VCaP (cell line): Measurements from ENCODE around the gene AFG3L2.
A peak's percentile ranks its signal among the peaks of the same experiment; 100 is the strongest.

Experiments used
- H3K27ac ChIP-seq: fragments of 450-650 bp; 2 replicates; pipeline ENCODE4 v1.5.1; 2017
- CTCF ChIP-seq: fragments of 450-650 bp; conservative IDR thresholded peaks from 2 replicates; pipeline ENCODE4 v1.5.1; 2017; ENCODE audit warnings: mild to moderate bottlenecking, moderate library complexity

AFG3L2 gene

GRCh38 chr18:12347895-12348294 lies 29.1 kb downstream of the AFG3L2 start:
- no peak overlapping the region for H3K27ac ChIP-seq
- TF ChIP-seq CTCF, result no peak

- no peak for TF ChIP-seq CTCF
- H3K27ac ChIP-seq, result no peak overlapping the region
Observed at GRCh38 chr18:12346240-12346565, 30.8 kb downstream of the AFG3L2 start.

- no peak for TF ChIP-seq CTCF
Observed at GRCh38 chr18:12345491-12346239, 31.4 kb downstream of the AFG3L2 start.

GRCh38 chr18:12342661-12343060 lies 34.4 kb downstream of the AFG3L2 start:
- no peak for TF ChIP-seq CTCF
- no peak overlapping the region for H3K27ac ChIP-seq

More at GRCh38 chr18:12345491-12346239, 31.4 kb downstream of the AFG3L2 start:
- H3K27ac ChIP-seq, result no peak overlapping the region

- no peak for TF ChIP-seq CTCF
Observed at GRCh38 chr18:12340945-12341660, 35.9 kb downstream of the AFG3L2 start.

GRCh38 chr18:12338382-12338781 lies 38.6 kb downstream of the AFG3L2 start:
- TF ChIP-seq CTCF, result no peak
- H3K27ac ChIP-seq, result peak overlapping the region; percentile 48; the same call in 1 of the 2 replicates

More at GRCh38 chr18:12340945-12341660, 35.9 kb downstream of the AFG3L2 start:
- no peak overlapping the region for H3K27ac ChIP-seq

GRCh38 chr18:12336887-12337286 lies 40.1 kb downstream of the AFG3L2 start:
- no peak for TF ChIP-seq CTCF
- H3K27ac ChIP-seq, result peak overlapping the region; percentile 48
